ENCODE measurements around the gene RPTOR. TPM values are rescaled to one million over a fixed set of nuclear protein-coding genes. Genes with fewer than 3 reads are reported as not detected.

The RPTOR gene
- total and polyA plus RNA-seq, 2 donors (not counting 3 experiments of a cell fraction or from before 2014, with no cell fraction given): 10.7 to 41.8 TPM

GRCh38 chr17:80594431-80595269 is 50.0 kb downstream of the RPTOR start:
- TF ChIP-seq POLR2A (IDR thresholded peaks at IDR 0.05; ENCODE audit: low read depth, low read length): no peak
- TF ChIP-seq JUN (IDR thresholded peaks at IDR 0.05; ENCODE audit: borderline replicate concordance, insufficient read depth, insufficient read length, low read depth): no peak
- Histone ChIP-seq H3K4me1 (ENCODE audit: control insufficient read depth, extremely low read depth, insufficient read depth, low read length) (peaks cover 4% of the 10 kb centered on the region), H3K27me3 (ENCODE audit: control insufficient read depth in 2 of 2, insufficient read depth in 2 of 2, low read length in 2 of 2) (no peaks in the 10 kb centered on the region), H3K9me3 (replicated peaks; ENCODE audit: control insufficient read depth, insufficient read depth, low read length) (no peaks in the 10 kb centered on the region), H3K36me3 (ENCODE audit: control insufficient read depth in 2 of 2, extremely low read depth in 1 of 2, insufficient read depth in 2 of 2, low read length in 2 of 2) (no peaks in the 10 kb centered on the region), H3K27ac (ENCODE audit: insufficient read depth, low read depth, low read length) (no peak overlapping the region), H3K4me3 (replicated peaks in 1 of 3; ENCODE audit: insufficient read depth in 1 of 3, low read depth in 1 of 3, low read length in 3 of 3) (no peak overlapping the region), H3K79me2 (ENCODE audit: control insufficient read depth, insufficient read depth, low read length) (peaks cover 47% of the 10 kb centered on the region), H3K9ac (replicated peaks; ENCODE audit: extremely low read depth, insufficient read depth, low read length) (no peak overlapping the region), H3K4me2 (ENCODE audit: insufficient read depth, low read length) (no peak overlapping the region), H3K9me1 (replicated peaks; ENCODE audit: control insufficient read depth, extremely low read depth, insufficient read depth, low read length) (no peaks in the 10 kb centered on the region), H4K20me1 (replicated peaks; ENCODE audit: control insufficient read depth, extremely low read depth, insufficient read depth, low read length) (no peaks in the 10 kb centered on the region), H2AFZ (ENCODE audit: low read depth, low read length) (no peak overlapping the region)
- intact Hi-C loops (cut with micrococcal nuclease) (no loop called here), dilution Hi-C loops (cut with MboI; ENCODE audit: extremely low pct_ligation_motif_present, low sequenced_read_pairs) (no loop called here)
- FAIRE-seq (no peak), DNase-seq (ENCODE audit: low read depth, low spot score) (no peak)
- POLR2A ChIA-PET: no interaction called here
- no TSS peak for BruUV-seq (replicated peaks)
- CTCF ChIA-PET: interaction anchor here (0.8 kb wide), 1 partner anchor 17 kb away, joined by 4 read pairs; no protein-coding TSS in a partner anchor

GRCh38 chr17:80596760-80597608 is 52.3 kb downstream of the RPTOR start:
- no peak overlapping the region for H3K4me2 ChIP-seq (ENCODE audit: insufficient read depth, low read length)
- ChIA-PET POLR2A (no interaction called here), CTCF (interaction anchor here (1.1 kb wide), 2 partner anchors 13 to 21 kb away, joined by 3 read pairs; no protein-coding TSS in a partner anchor)
- no peak for FAIRE-seq
- dilution Hi-C loops (cut with MboI; ENCODE audit: extremely low pct_ligation_motif_present, low sequenced_read_pairs): no loop called here
- H3K4me3 ChIP-seq (replicated peaks in 1 of 3; ENCODE audit: insufficient read depth in 1 of 3, low read depth in 1 of 3, low read length in 3 of 3): no peak overlapping the region
- no TSS peak for BruUV-seq (replicated peaks)
- intact Hi-C loops (cut with micrococcal nuclease): no loop called here
- no peaks in the 10 kb centered on the region for H3K9me3 ChIP-seq (replicated peaks; ENCODE audit: control insufficient read depth, insufficient read depth, low read length)
- peaks cover 50% of the 10 kb centered on the region for H3K79me2 ChIP-seq (ENCODE audit: control insufficient read depth, insufficient read depth, low read length)
- peaks cover 6% of the 10 kb centered on the region for H3K4me1 ChIP-seq (ENCODE audit: control insufficient read depth, extremely low read depth, insufficient read depth, low read length)
- no peak for DNase-seq (ENCODE audit: low read depth, low spot score)
- H3K27me3 ChIP-seq (ENCODE audit: control insufficient read depth in 2 of 2, insufficient read depth in 2 of 2, low read length in 2 of 2): no peaks in the 10 kb centered on the region
- H3K27ac ChIP-seq (ENCODE audit: insufficient read depth, low read depth, low read length): no peak overlapping the region
- H3K9me1 ChIP-seq (replicated peaks; ENCODE audit: control insufficient read depth, extremely low read depth, insufficient read depth, low read length): no peaks in the 10 kb centered on the region
- no peaks in the 10 kb centered on the region for H4K20me1 ChIP-seq (replicated peaks; ENCODE audit: control insufficient read depth, extremely low read depth, insufficient read depth, low read length)
- H3K9ac ChIP-seq (replicated peaks; ENCODE audit: extremely low read depth, insufficient read depth, low read length): no peak overlapping the region
- no peak for TF ChIP-seq GATA2 (IDR thresholded peaks at IDR 0.05; ENCODE audit: insufficient read depth, insufficient read length, low read depth, low read length)
- no peak overlapping the region for H2AFZ ChIP-seq (ENCODE audit: low read depth, low read length)
- no peaks in the 10 kb centered on the region for H3K36me3 ChIP-seq (ENCODE audit: control insufficient read depth in 2 of 2, extremely low read depth in 1 of 2, insufficient read depth in 2 of 2, low read length in 2 of 2)

Measured in endothelial cell of umbilical vein (primary cell).